ENCODE measurements around the gene GEMIN4.

Gene GEMIN4

DNA sequence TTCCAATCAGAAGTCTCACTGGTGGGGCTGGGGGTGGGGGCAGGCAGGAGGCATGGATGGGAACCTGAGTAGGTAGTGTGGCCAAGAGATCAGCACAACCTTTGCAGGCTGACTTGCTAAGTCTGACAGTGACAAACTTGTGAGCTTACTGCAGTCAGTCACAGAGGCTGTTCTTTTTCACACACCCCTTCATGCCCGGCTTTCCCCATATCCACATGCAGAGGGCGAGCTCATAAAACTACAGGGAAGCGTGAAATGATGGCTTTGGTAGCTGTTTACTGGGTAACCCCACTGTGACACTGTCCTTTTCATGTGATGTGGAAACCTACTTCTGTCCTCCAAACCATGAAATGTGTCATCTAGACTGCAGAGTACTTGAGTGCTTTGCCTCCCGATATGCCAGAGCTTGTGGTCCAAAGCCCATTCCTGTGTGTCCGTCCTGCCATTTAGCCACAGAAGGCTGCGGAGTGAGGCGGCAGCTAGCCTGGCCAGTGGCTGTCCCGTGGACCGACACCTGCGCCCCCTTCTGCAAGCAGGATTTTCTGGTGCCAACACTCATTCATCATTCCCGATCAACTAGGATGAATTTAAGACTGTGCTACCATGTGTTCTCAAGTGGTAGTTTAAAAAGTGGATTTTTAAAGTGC lies 9.8 kb downstream of the GEMIN4 start:
- no peak for DNase-seq (ENCODE audit: low read depth, low spot score)

DNA sequence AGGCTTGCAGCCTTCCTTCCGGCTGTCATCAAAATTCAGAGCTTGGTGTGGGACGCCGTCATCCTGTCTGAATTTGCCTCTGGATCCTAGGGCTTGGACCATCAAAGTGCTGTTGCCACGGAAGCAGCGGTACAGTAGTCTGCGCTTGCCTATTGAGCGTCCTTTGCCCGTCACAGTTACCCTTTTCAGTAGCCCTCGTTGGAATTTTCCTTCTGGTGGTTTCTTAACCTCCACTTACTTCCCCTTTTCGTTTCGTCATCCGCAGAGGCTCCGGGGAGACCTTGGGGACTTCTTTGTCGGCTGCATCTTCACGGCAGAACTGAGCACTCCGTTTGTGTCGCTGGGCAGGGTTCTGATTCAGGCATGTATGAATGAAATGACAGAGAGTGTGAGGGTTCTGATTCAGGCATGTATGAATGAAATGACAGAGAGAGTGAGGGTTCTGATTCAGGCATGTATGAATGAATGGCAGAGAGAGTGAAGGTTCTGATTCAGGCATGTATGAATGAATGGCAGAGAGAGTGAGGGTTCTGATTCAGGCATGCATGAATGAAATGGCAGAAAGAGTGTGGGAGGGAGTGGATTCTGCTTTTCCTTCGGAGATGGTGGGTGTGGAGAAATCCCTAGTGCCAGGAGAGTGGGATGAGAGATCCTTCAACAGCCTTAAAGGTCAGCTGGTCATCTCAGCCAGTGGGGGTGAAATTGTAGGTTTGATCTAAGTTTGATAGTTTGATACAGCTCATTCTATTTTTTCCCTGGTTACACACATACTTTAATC lies 11.6 kb downstream of the GEMIN4 start:
- no peak for DNase-seq (ENCODE audit: low read depth, low spot score)

DNA sequence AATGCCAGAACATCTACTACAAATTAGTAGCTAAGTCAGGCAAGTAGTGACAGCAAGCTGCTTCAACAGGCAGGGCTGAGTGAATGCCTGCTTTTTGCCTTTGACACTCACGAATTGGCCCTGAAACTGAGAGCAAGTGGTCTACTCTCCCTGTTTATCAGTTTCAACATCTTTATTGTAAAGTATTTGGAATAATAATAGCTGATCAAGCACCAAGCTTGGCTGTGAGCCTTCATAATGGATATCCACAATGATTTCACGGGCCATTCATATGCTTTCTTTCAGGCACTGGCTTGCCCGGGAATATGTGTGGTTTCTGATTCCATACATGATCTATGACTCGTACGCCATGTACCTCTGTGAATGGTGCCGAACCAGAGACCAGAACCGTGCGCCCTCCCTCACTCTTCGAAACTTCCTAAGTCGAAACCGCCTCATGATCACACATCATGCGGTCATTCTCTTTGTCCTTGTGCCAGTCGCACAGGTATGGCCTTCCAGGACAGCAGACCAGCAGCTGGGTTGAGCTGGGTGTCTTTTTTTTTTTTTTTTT lies 14.4 kb downstream of the GEMIN4 start:
- no peak for DNase-seq (ENCODE audit: low read depth, low spot score)

DNA sequence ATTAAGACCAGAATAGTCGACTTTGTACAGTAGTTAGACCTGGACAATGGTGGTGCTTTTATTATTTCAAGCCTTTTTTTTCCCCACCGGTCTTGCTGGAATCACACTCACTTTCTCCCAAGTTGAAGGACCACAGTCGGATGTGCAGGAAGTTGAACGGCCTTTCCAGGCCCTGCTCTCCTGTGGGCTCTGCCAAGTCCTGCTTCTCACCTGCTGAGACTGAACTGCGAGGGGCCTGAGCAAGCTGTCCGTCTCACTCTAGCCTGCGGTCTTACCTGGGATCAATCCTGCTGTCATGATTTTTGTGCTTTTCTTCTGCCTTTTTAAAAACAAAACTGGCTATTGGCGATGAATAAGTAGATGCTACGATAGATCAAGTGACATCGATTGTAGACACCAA lies 18.3 kb downstream of the GEMIN4 start:
- DNase-seq (ENCODE audit: low read depth, low spot score): no peak

DNA sequence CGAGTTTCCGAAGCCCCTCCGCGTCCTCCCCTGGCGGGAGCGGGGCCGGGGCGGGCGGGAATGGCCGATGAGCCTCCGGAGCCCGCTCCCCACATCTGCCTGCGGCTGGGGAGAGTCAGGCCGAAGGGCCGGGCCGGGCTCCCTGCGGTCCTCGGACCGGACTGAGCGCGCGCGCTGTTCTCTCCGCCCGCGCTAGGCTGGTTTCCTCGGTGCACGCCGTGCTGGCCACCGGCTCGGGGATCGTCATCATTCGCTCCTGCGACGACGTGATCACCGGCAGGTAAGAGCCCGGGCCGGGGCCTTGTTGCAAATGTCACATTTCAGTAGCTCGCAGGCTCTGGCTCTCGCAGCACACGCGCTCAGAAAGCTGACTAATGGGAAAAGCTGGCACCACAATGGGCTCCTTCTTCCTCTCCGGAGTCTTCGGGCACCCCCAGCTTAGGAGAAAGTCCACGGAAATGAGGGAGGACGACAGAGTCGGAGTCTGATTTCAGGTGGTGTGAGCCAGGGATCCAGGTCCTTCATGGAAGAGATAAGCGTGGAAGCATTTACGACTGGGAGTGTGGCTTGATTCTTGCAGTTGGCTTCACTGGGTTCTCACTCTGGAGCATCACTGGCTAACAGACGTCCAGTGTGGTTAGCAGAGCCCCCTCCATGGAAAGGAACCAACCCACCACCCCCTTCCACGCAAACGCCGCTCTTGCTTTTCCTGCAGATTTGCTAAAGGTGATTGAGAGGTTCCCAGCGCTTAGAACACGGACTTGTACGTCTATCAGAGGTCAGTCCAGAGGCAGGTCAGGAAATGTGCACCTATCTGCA lies 19.0 kb downstream of the GEMIN4 start:
- no peak for DNase-seq (ENCODE audit: low read depth, low spot score)

DNA sequence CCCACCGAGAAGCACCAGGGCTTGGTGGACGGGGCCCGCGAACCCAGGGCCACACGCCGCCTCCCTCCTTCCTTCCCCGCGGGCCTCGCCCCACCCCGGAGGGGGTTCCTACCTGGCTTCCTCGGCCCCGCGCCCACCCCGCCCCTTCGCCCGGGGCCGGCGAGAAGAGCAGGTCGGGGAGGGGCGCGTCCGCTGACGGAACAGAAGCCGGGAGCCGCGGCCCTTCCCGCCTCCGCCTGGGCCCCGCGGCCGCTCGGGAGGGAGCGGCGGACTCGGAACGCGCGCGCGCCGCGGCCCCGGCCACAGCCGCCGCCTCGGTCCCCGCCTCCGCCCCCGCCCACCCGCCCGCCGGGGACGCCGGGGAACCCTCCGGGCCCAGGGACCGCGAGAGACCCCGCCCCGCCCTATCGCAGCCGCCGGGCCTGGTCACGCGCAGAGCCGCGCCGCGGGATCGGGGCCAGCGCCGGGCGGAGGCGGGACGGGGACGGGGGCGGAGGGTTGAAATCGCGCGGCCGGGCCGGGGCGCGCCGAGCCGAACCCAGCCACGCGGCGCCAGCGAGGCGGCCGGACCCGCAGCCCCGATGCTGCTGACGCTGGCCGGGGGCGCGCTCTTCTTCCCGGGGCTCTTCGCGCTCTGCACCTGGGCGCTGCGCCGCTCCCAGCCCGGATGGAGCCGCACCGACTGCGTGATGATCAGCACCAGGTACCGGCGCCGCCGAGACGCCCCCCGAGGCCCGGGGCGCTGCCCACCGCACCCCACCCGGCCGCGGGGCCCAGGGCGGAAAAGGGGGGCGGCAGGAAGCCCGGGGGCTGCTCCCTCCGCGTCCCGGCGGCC lies 19.8 kb downstream of the GEMIN4 start, which contains the start of gene TLCD3A:
Gene TLCD3A, plus strand, starts transcription at position 530 of the 835 bp plus-strand sequence. Its CDS starts 52 bp downstream, at position 582.
- no peak for DNase-seq (ENCODE audit: low read depth, low spot score)

DNA sequence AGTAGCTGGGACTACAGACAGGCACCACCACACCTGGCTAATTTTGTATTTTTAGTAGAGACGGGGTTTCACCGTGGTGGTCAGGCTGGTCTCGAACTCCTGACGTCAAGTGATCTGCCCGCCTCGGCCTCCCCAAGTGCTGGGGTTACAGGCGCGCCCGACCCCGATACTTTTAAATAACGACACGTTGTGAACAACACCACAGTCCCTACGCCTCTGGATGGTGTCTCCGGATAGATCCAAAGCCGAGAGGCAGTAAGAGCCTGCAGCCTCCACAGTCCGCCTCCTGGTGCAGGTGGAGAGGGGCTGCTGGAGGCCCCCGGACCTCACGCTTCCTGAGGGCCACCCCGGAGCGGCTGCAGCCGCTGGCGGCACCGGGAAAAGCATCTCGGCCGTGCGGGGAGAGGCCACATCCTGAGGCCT lies 20.4 kb downstream of the GEMIN4 start:
- no peak for DNase-seq (ENCODE audit: low read depth, low spot score)

DNA sequence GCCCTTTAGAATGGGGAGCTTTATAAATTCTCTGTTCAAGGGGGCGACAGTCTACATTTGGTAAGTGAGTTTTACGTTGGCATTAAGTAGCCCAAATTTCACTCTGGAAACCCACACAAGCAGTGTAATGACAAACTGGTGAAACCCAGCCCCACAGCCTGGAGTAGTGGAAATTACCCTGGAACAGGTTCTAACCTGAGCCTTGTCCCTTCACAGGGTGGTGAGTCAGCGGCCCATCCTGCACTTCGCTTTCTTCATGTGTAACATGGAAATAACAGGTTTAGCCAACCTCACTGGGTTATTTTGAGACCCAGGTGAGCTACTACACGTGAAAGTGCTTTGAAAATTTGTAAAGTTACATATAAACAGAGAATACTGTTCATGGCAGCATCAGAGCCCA lies 23.2 kb downstream of the GEMIN4 start:
- no peak for DNase-seq (ENCODE audit: low read depth, low spot score)

DNA sequence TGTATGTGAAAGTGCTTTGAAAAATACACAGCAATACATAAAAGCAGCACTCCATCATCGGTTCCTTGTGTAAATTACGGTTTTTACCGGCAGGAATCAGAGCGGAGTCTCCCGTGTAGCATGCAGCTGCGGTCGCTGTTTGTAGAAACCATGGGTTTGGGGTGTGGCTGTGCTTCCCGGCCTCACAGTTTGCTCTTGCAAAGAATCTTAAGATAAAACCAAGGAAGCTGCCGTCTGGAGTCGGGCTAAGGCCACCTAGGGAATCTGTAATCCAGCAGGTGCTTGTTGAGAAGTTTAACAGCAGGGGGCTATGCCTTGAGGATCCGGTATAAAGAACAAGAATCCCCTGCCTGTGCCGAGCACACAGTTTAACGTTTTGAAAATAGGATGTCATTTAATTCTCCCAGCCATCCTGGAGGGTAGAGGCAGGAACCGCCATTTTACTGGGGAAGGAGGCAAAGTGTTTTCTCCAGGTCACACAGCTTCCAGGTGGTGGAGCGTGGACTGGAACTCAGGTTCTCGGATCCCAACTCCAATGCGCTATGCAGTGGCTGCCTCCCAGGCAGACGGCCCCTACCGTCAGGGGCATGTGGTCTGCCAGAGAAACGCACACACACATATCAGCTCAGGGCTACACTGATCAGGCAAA lies 25.7 kb downstream of the GEMIN4 start:
- DNase-seq (ENCODE audit: low read depth, low spot score): no peak

DNA sequence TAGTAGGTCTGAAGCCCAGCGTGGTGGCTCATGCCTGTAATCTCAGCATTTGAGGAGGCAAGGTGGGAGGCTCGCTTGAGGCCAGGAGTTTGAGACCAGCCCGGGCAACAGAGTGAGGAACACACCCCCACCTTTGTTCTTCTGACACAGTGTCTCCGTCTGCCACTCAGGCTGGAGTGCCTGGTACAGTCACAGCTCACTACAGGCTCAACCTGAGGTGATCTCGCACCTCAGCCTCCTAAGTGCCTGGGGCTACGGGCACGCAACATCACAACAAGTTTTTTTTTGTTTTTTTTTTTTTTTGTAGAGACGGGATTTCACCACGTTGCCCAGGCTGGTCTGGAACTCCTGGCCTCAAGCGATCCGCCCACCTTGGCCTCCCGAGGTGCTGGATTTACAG lies 26.3 kb downstream of the GEMIN4 start:
- DNase-seq (ENCODE audit: low read depth, low spot score): no peak

DNA sequence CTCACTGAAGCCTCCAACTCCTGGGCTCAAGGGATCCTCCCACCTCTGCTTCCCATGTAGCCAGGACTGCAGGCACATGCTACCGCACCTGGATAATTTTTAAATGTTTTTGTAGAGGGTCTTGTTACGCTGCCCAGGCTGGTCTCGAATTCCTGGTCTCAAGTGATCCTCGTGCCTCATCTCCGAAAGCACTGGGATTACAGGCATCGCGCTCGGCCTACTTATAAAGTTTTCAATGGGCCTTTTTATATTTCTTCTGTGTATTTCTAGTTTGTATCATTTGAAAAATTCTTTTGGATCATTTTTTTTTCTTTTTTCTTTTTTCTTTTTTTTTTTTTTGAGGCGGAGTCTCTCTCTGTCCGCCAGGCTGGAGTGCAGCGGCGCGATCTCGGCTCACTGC lies 27.0 kb downstream of the GEMIN4 start:
- no peak for DNase-seq (ENCODE audit: low read depth, low spot score)

DNA sequence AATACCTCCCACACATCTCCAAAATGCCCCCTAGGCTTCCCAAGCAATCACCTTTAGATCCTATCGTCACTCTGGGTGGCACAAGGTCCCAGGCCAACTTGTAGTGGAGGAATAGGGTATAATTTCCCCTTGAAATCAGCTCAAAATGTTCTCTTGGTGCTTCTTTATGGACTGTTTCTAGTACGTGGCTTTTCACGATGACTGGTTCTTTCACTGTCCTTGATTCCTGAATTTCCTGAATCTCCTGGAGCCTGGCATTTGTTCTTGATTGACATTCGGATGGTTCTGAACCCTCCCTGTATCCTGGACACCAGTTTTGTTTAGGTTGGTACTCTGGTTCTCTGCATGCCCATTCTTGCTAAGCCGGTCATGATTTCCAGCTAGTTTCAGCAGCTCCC lies 30.5 kb downstream of the GEMIN4 start:
- DNase-seq (ENCODE audit: low read depth, low spot score): no peak

DNA sequence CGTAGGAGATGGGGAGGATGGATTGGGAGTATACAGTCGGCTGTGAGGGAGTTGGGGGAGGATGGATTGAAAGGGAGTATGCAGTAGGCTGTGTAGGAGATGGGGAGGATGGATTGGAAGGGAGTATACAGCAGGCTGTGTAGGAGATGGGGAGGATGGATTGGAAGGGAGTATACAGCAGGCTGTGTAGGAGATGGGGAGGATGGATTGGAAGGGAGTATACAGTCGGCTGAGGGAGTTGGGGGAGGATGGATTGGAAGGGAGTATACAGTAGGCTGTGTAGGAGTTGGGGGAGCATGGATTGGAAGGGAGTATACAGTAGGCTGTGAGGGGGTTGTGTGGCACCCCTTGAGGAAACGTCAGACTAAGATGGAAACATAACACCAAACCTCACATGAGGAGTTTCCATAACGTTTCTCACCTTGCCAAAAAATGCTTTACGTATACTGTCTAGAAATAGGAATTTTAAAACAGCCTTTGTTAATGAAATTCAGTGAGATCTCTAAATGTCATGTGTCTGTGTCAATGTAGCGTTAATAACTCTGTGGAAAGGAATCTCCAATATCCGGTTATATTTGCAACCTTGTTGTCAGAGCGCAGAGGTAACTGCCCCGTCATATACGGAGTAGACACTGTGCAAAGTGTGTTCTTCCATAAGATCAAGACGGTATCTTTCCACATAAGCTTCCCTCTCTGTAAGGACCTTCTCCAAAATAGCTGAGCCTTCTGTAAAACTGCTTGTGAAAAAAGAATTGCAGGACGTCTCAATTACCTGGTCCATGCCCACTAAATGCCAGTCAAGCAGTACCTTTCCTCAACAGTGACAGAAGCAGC lies 31.1 kb downstream of the GEMIN4 start:
- DNase-seq (ENCODE audit: low read depth, low spot score): no peak

DNA sequence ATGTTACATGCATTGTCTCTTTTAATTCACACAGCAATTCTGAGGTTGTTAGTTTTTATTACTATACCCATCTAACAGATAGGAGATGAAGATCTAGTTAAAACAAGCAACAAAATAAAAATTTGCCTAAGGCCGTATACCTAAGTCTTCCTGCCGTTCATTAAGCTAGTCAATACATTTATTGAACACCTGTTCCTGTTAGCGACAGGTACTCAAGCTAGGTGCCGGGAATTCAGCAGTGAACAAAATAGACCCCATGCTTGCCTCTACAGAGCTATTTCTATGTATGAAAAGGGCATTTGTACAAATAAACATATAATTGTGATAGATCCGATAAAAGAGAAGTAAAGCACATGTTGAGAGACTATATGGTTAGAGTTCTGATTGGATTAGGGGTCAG lies 34.0 kb downstream of the GEMIN4 start:
- no peak for DNase-seq (ENCODE audit: low read depth, low spot score)

DNA sequence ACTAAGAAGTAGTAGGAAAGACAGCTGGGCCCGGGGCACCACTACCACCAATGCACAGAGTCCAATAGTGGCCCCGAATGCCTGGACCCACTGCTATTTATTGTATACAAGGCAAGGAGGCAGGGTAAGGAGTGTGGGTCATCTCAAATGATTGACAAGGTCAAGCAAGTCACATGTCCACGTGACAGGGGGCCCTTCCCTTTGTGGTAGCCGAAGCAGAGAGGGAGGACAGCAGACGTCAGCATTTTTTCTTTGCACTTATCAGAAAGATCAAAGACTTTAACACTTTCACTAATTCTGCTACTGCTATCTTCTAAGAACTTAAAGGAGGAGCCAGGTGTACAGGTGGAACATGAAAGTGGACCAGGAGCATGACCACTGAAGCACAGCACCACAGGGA lies 43.9 kb downstream of the GEMIN4 start:
- no peak for DNase-seq (ENCODE audit: low read depth, low spot score)

DNA sequence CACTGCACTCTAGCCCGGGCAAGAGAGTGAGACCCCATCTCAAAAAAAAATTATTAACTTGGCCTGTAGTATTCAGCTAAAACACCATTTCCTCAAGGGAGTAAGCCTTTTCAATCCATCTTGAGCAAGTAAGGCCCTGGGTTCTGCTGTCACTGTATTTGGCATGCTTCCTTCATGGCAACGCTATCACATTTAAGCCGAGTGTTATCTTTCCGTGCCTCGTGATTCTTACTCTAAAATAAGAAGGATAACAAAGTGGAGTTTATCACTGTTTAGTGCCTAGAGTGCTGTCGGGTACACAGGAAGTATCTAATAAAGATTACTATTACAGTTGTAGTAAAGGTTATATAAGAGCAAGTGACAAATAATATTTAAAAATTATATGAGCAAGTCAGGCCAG lies 46.2 kb downstream of the GEMIN4 start:
- DNase-seq (ENCODE audit: low read depth, low spot score): no peak

DNA sequence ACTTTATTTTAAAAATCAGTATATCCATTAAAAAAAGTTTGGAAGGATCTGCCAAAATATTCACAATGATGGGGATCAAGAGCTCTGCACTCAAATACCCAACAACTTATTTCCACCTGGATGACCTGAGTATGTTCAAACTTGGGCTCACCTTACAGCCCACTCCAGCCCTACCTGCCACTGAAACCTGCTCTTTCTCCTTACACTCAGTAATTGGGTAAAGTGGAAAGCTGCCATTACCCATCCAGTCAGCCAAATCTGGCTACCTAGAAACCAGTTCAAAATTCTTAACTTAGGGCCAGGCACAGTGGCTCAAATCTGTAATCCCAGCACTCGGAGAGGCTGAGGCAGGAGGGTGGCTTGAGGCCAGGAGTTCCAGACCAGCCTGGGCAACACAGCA lies 47.1 kb downstream of the GEMIN4 start:
- DNase-seq (ENCODE audit: low read depth, low spot score): no peak

DNA sequence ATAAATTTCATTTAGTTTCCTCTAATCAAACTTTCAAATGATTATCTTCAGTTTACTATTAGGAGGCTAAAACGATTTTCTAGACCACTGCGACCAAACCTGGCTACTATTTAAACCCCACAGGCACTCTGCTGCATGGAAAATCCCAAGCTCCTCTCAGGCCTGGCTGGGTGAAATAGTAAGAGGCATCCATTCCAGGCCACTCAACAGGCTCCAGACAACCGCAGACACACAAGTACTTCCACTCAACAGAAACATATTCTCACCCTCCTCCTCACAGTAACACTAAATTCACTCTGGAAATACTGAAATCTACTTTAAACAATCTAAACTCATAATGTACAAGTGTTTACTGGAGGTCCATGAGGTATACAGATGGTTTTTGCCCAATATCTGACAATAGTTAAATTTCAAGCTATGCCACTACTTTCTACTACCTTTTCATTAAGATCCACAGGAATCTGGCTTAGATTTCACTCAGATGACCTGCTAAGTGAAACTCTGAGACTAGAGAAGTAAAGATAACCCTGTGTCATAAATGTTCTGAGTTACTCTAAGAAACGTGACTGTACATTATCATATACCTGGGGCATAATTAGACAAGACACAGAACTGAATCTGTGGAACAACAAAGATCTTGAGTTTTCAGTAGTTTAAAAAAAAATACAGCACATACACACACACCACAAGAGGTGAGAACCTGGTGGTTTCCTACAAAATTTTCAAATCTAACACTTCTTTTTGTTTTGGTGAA lies 47.8 kb downstream of the GEMIN4 start:
- no peak for DNase-seq (ENCODE audit: low read depth, low spot score)

All from brain pericyte (primary cell).